Neural cell (in vitro differentiated cells): Measurements from ENCODE around the gene GPS1. TPM values are rescaled to one million over a fixed set of nuclear protein-coding genes. Genes with fewer than 3 reads are reported as not detected.

Experiments used
- H2AFZ ChIP-seq: fragments of 200-600, 300-800 bp; sonication (generic), shearing (Covaris generic); 2 replicates; pipeline ENCODE4 v1.6.0; 2014; ENCODE audit warnings: low read depth, mild to moderate bottlenecking, antibody characterized with exemption, low read length, moderate library complexity
- H3F3A ChIP-seq: fragments of 200-600 bp; shearing (Covaris generic); 2 replicates; pipeline ENCODE4 v1.6.1; 2016; ENCODE audit warnings: mild to moderate bottlenecking, moderate library complexity, mixed read lengths, antibody characterized with exemption, low read length; ENCODE audit not compliant: insufficient read depth, poor library complexity, severe bottlenecking
- H3K27ac ChIP-seq: fragments of 200-600, 300-800 bp; sonication (generic), shearing (Covaris generic); 2 replicates; pipeline ENCODE4 v1.5.1; 2014; ENCODE audit warnings: mild to moderate bottlenecking, low read length, moderate library complexity
- H3K27me3 ChIP-seq: fragments of 300-800, 200-600 bp; sonication (generic), shearing (Covaris generic); 2 replicates; pipeline ENCODE4 v1.6.0; 2014; ENCODE audit warnings: mild to moderate bottlenecking, low read depth, low read length, moderate library complexity; ENCODE audit not compliant: insufficient read depth
- H3K36me3 ChIP-seq: fragments of 300-800, 200-600 bp; sonication (generic), shearing (Covaris generic); 2 replicates; pipeline ENCODE4 v1.5.1; 2014; ENCODE audit warnings: mild to moderate bottlenecking, antibody characterized with exemption, low read length, moderate library complexity; ENCODE audit not compliant: insufficient read depth
- H3K4me2 ChIP-seq: fragments of 300-800, 200-600 bp; sonication (generic), shearing (Covaris generic); 2 replicates; pipeline ENCODE4 v1.6.0; 2014; ENCODE audit warnings: mild to moderate bottlenecking, low read length
- H3K4me3 ChIP-seq: fragments of 300-800, 200-600 bp; sonication (generic), shearing (Covaris generic); 2 replicates; pipeline ENCODE4 v1.5.1; 2014; ENCODE audit warnings: mild to moderate bottlenecking, low read length, moderate library complexity
- H3K79me2 ChIP-seq: fragments of 200-600 bp; shearing (Covaris generic); replicated peaks from 2 replicates; pipeline ENCODE4 v1.6.0; 2014; ENCODE audit warnings: mild to moderate bottlenecking, low read length, moderate library complexity; ENCODE audit not compliant: insufficient read depth
- H3K9ac ChIP-seq: fragments of 300-800, 200-600 bp; sonication (generic), shearing (Covaris generic); 2 replicates; pipeline ENCODE4 v1.6.1; 2016; ENCODE audit warnings: mild to moderate bottlenecking, low read length, mixed read lengths
- H3K9me2 ChIP-seq: fragments of 200-600 bp; shearing (Covaris generic); 2 replicates; pipeline ENCODE4 v1.6.1; 2016; ENCODE audit warnings: mild to moderate bottlenecking, low read length, mixed read lengths; ENCODE audit not compliant: insufficient read depth
- H3K9me3 ChIP-seq: fragments of 200-600, 300-800 bp; sonication (generic), shearing (Covaris generic); 2 replicates; pipeline ENCODE4 v1.6.1; 2016; ENCODE audit warnings: mild to moderate bottlenecking, mixed run types, low read length, moderate library complexity, mixed read lengths
- H4K20me1 ChIP-seq: fragments of 200-600 bp; shearing (Covaris generic); 2 replicates; pipeline ENCODE4 v1.6.1; 2016; ENCODE audit warnings: mild to moderate bottlenecking, mixed run types; ENCODE audit not compliant: insufficient read depth
- CTCF ChIP-seq: fragments of 450-650 bp; IDR thresholded peaks from 2 replicates; pipeline ENCODE4 v1.5.1; 2014; ENCODE audit warnings: antibody characterized with exemption, mild to moderate bottlenecking, moderate library complexity; ENCODE audit not compliant: poor library complexity, severe bottlenecking
- EP300 ChIP-seq: fragments of 450-650 bp; conservative IDR thresholded peaks from 2 replicates; pipeline ENCODE4 v1.6.1; 2014; ENCODE audit warnings: antibody characterized with exemption, mild to moderate bottlenecking, moderate library complexity; ENCODE audit not compliant: poor library complexity, severe bottlenecking
- EZH2 ChIP-seq: fragments of 200-600, 300-800 bp; shearing (Covaris generic), sonication (generic); IDR thresholded peaks from 2 replicates; pipeline ENCODE4 v1.6.1; 2014; ENCODE audit warnings: antibody characterized with exemption, low read length, borderline replicate concordance, mild to moderate bottlenecking; ENCODE audit not compliant: insufficient read depth, poor library complexity, severe bottlenecking
- MXI1 ChIP-seq: fragments of 450-650 bp; conservative IDR thresholded peaks from 2 replicates; pipeline ENCODE4 v1.6.1; 2014; ENCODE audit warnings: antibody characterized with exemption, mild to moderate bottlenecking; ENCODE audit not compliant: poor library complexity, severe bottlenecking
- POLR2AphosphoS5 ChIP-seq: IDR thresholded peaks from 2 replicates; pipeline ENCODE4 v1.6.1; 2012
- RAD21 ChIP-seq: fragments of 450-650 bp; conservative IDR thresholded peaks from 2 replicates; pipeline ENCODE4 v1.6.1; 2014; ENCODE audit warnings: antibody characterized with exemption, mild to moderate bottlenecking, moderate library complexity
- REST ChIP-seq: IDR thresholded peaks from 2 replicates; pipeline ENCODE4 v1.6.1; 2012; ENCODE audit warnings: borderline replicate concordance
- SMC3 ChIP-seq: fragments of 450-650 bp; conservative IDR thresholded peaks from 2 replicates; pipeline ENCODE4 v1.6.1; 2014; ENCODE audit warnings: antibody characterized with exemption, mild to moderate bottlenecking, moderate library complexity; ENCODE audit not compliant: poor library complexity
- TAF1 ChIP-seq: IDR thresholded peaks from 2 replicates; pipeline ENCODE4 v1.6.1; 2012; ENCODE audit warnings: low read depth
- polyA plus RNA-seq: library from polyadenylated mRNA; depleted of rRNA; stranded (reverse); fragments of >200 nt; gene quantifications from 2 replicates; pipeline ENCODE4 v1.2.3, GENCODE V29; 2014

Gene GPS1
- polyA plus RNA-seq, 1 donor from 2014 or later, result 170 TPM

- no peak for TF ChIP-seq EP300
- TF ChIP-seq CTCF, result no peak
- no peak for TF ChIP-seq RAD21
- TF ChIP-seq SMC3, result no peak
- TF ChIP-seq REST, result no peak
- no peak for TF ChIP-seq EZH2
- TF ChIP-seq MXI1, result no peak
- no peak for TF ChIP-seq POLR2AphosphoS5
- TF ChIP-seq TAF1, result no peak
- Histone ChIP-seq H4K20me1 (no peaks in the 10 kb centered on the region), H3K9me3 (no peaks in the 10 kb centered on the region), H3K36me3 (no peaks in the 10 kb centered on the region), H3F3A (no peaks in the 10 kb centered on the region), H3K27ac (no peak overlapping the region), H3K9me2 (no peaks in the 10 kb centered on the region), H3K27me3 (no peaks in the 10 kb centered on the region), H3K4me2 (no peak overlapping the region), H3K79me2 (no peaks in the 10 kb centered on the region), H3K9ac (no peak overlapping the region), H2AFZ (no peak overlapping the region), H3K4me3 (no peak overlapping the region)
These were observed 31.3 kb downstream of the GPS1 start for GRCh38 chr17:82083009-82083408.

- Histone ChIP-seq H4K20me1 (no peaks in the 10 kb centered on the region), H3F3A (no peaks in the 10 kb centered on the region), H3K79me2 (no peaks in the 10 kb centered on the region), H3K4me2 (no peak overlapping the region), H3K4me3 (no peak overlapping the region), H3K27ac (no peak overlapping the region), H2AFZ (no peak overlapping the region), H3K9me3 (no peaks in the 10 kb centered on the region), H3K36me3 (no peaks in the 10 kb centered on the region), H3K27me3 (no peaks in the 10 kb centered on the region), H3K9me2 (no peaks in the 10 kb centered on the region), H3K9ac (no peak overlapping the region)
- no peak for TF ChIP-seq POLR2AphosphoS5
- no peak for TF ChIP-seq CTCF
- TF ChIP-seq RAD21, result no peak
- no peak for TF ChIP-seq MXI1
- TF ChIP-seq REST, result no peak
- TF ChIP-seq TAF1, result no peak
- no peak for TF ChIP-seq EP300
- TF ChIP-seq SMC3, result no peak
- TF ChIP-seq EZH2, result no peak
These were observed 32.0 kb downstream of the GPS1 start for GRCh38 chr17:82083533-82084359.
